GM10847 (cell line): ENCODE results near the gene MIER1.

ENCODE experiments used
- POLR2A ChIP-seq: IDR thresholded peaks from 2 replicates; pipeline ENCODE4 v1.6.1; 2011; ENCODE audit not compliant: insufficient read length; ENCODE audit errors: extremely low read depth

MIER1 gene

GRCh38 chr1:67019600-67020136 lies 94.9 kb downstream of the MIER1 start:
- no peak for TF ChIP-seq POLR2A

- TF ChIP-seq POLR2A, result no peak
These were observed 95.5 kb downstream of the MIER1 start for GRCh38 chr1:67020304-67020703.

- TF ChIP-seq POLR2A, result no peak
These were observed 96.0 kb downstream of the MIER1 start for GRCh38 chr1:67020765-67021164.

- TF ChIP-seq POLR2A, result no peak
These were observed 104.7 kb downstream of the MIER1 start for GRCh38 chr1:67029472-67029871.

- no peak for TF ChIP-seq POLR2A
These were observed 106.5 kb downstream of the MIER1 start for GRCh38 chr1:67031121-67031858.

GRCh38 chr1:67031859-67032247 lies 107.1 kb downstream of the MIER1 start:
- no peak for TF ChIP-seq POLR2A
